GM12872 (cell line): ENCODE data around the gene CHRNA7.

Experiments used
- CTCF ChIP-seq: IDR thresholded peaks from 3 replicates; pipeline ENCODE4 v1.5.1; 2011; ENCODE audit warnings: low read depth, mild to moderate bottlenecking, low read length, moderate library complexity; ENCODE audit not compliant: insufficient read depth

The CHRNA7 gene

DNA sequence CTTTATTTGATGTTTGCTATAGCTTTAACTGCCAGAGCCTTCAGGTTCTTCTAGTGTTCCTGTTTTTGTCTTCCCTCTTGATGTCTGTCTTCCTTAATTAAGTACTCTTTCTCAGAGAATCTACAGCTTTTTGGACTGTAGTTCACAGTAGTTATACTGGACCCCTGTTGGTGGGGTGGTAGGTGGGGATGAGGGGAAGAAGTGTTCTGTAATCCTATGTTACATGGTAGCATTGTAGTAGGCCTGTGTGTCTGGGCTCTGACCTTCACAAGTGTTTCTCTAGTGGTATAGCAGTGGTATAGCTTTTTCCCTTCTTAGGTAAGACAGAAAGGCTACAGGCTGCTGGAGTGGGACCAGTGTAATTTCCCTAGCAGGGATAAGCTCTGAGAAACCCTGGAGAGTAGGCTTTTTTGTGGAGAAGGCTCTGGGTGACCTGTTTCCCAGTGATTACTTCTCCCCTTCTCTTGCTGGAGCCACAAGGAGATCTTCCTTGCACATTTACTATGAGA lies 59.6 kb downstream of the CHRNA7 start:
- no peak for TF ChIP-seq CTCF

DNA sequence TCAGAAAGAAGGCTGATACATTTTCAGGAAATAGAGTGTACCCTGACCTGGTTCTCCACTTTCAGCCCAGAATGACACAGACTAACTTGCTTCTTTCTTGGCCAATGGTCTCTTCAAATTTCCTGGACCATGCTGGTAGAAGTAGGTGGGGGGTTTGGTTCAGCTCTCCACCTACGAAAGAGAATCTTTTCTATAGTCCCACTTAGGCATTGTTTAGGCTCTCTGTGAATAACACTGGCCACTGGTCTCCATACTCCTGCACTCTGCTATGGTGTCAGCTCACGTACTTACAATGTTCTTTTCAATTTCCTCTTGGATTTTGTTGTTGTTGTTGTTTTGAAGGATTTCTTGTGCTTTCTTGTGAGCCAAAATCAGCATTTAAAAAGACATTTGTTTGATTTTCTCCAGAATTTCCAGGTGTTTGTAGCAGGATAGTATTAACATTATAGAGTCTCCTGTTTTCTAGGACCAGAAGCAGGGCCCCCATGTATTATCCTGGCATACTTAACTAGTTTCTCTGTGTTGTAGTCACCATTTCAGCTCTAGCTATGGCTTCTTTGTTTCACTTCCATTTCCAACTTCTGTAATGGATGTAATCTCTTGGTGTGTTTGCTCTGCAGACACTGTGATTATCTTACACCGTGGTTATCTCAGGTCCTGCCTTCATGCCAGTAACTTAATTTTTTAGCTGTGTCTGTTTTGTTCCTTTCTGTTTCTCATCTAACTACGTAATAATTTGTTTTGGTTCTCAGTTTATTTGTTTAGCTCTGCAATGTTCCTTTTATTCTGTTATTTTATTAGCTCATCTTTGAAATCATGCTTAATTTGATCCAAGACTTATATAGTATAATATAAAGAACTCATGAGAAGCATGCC lies 61.4 kb downstream of the CHRNA7 start:
- TF ChIP-seq CTCF, result no peak

- no peak for TF ChIP-seq CTCF
Observed at GRCh38 chr15:32096213-32096612, 65.9 kb downstream of the CHRNA7 start.

DNA sequence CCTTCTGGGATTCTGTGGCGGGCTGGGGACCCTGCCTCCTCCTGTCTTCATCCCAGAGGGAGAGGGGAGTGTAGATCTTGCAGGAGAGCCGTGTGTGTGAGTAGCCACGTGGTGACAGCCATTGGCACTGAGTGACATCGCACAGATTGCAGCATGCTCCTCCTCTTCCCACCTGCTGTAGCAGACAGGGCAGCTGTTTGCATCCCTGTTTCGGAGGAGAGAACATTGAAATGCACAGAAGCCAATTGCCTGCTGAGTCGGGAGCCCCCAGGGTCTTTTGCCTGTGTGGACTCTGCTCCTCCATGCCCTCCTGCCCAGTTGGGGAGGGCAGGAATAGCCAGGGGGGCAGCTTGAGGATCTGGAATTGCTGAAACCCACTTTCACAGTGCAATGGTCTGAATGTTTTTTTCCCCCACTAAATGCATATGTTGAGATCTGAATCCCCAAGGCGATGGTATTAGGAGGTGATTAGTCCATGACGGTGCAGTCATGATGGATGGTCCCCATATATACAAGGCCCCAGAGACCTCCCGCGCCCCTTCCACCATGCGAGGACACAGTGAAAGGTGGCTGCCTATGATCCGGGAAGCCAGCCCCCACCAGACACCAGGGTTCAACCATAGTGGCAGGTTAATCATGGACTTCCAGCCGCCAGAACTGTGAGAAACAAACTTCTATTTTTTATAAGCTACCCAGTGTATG lies 66.8 kb downstream of the CHRNA7 start:
- TF ChIP-seq CTCF, result no peak

- no peak for TF ChIP-seq CTCF
Observed at GRCh38 chr15:32098033-32098432, 67.7 kb downstream of the CHRNA7 start.

DNA sequence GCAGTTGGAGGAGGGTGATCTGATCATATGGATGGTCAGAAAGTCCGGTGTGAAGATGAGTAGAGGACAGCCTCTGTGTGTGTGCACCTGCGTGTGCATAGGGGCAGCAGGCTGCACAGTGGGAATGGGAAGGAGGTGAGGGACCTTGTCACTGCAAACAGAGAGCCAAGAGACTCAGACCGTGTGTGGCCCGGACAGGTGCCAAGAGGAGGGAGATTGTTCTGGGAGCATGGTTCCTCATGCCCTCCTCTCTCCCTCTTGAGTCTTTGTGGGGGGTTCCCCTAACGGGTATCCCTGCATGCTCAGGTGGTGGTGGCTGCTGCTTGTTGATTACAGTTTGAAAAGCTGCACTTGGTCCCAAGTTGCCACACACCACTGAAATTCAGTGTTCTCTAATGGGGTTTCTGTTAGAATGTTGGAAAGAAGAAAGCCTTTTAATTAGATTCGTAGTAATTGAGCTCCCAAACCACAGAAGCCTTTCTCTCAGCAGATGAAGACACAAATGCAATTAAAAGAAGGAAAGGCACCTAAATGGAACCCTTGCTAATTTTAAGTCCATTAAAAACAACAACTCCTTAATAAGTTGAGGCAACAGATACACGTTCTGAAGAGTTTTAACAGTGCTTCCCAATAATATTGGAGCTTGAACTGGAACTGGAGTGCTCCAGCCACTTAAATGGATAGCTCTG lies 68.9 kb downstream of the CHRNA7 start:
- TF ChIP-seq CTCF, result no peak
